HL-60/S4 treated with phorbol 12-myristate 13-acetate at 8.2 ng/mL for 4 days and 3 days (cell line): ENCODE measurements around the gene DNAJC7.

Source experiments
- in situ Hi-C: fragments of 300-500 bp; cut with MboI; formaldehyde crosslinking; loops from 2 replicates; pipeline ENCODE4 v1.15.0; 2022; ENCODE audit warnings: low sequenced_read_pairs

DNAJC7 gene

GRCh38 chr17:41930009-41930832 is 87.0 kb downstream of the DNAJC7 start, which contains the start of gene ODAD4:
Gene ODAD4 (plus strand): TSS chr17:41930617. CDS start chr17:41930724, 107 bp downstream.
- in situ Hi-C loops = no loop called here

GRCh38 chr17:41928693-41929251 is 88.5 kb downstream of the DNAJC7 start:
- in situ Hi-C loops = no loop called here
